Liver (tissue), 9 donors: ENCODE measurements around the gene APBB1. TPM values are rescaled to one million over a fixed set of nuclear protein-coding genes. Genes with fewer than 3 reads are reported as not detected.

Experiments
- DNase-seq: peaks from one replicate; pipeline ENCODE4 v3.0.0-alpha.2; 2017; ENCODE audit warnings: low spot score
- H3K27ac ChIP-seq, 2 donors: one replicate each; pipeline ENCODE4 v1.7.0; 2013; ENCODE audit warnings: inconsistent platforms in 2 of 2, low read length in 2 of 2, control low read depth in 1 of 2, low read depth in 1 of 2, mild to moderate bottlenecking in 1 of 2
- H3K27me3 ChIP-seq, 4 donors: one replicate each; pipeline versions ENCODE4 v1.6.1 to v1.7.0; 2013; ENCODE audit warnings: low read length in 3 of 4, inconsistent platforms in 1 of 4, mild to moderate bottlenecking in 1 of 4, moderate library complexity in 1 of 4; ENCODE audit not compliant: control insufficient read depth in 4 of 4, insufficient read depth in 4 of 4
- H3K36me3 ChIP-seq, 4 donors: one replicate each; pipeline versions ENCODE4 v1.6.1 to v1.7.0; 2013; ENCODE audit warnings: low read length in 3 of 4, mild to moderate bottlenecking in 3 of 4, low read depth in 1 of 4, moderate library complexity in 1 of 4; ENCODE audit not compliant: control insufficient read depth in 4 of 4, insufficient read depth in 3 of 4
- H3K4me1 ChIP-seq, 4 donors: one replicate each; pipeline versions ENCODE4 v1.6.1 to v1.7.0; 2013; ENCODE audit warnings: low read length in 3 of 4, mild to moderate bottlenecking in 3 of 4, moderate library complexity in 1 of 4; ENCODE audit not compliant: control insufficient read depth in 4 of 4, insufficient read depth in 4 of 4
- H3K4me3 ChIP-seq, 3 donors: one replicate each; pipeline versions ENCODE4 v1.6.1 to v1.7.0; 2013; ENCODE audit warnings: low read length in 3 of 3, control low read depth in 1 of 3, low read depth in 1 of 3, mild to moderate bottlenecking in 1 of 3
- H3K9ac ChIP-seq, 2 donors: one replicate each; pipeline ENCODE4 v1.7.0; 2013; ENCODE audit warnings: low read length in 2 of 2, mild to moderate bottlenecking in 2 of 2, moderate library complexity in 2 of 2, control low read depth in 1 of 2, low read depth in 1 of 2
- H3K9me3 ChIP-seq, 4 donors: one replicate each; pipeline versions ENCODE4 v1.6.1 to v1.7.0; 2013; ENCODE audit warnings: low read length in 3 of 4; ENCODE audit not compliant: control insufficient read depth in 4 of 4
- EGR1 ChIP-seq, 2 donors: IDR thresholded peaks; 2 replicates each; pipeline ENCODE4 v1.6.1; 2016 to 2018; ENCODE audit warnings: antibody characterized with exemption in 2 of 2, low read depth in 2 of 2
- FOXA1 ChIP-seq: IDR thresholded peaks from 2 replicates; pipeline ENCODE4 v1.6.1; 2016; ENCODE audit warnings: antibody characterized with exemption
- FOXA2 ChIP-seq: IDR thresholded peaks from 2 replicates; pipeline ENCODE4 v1.6.1; 2016; ENCODE audit warnings: antibody characterized with exemption
- GABPA ChIP-seq, 2 donors: IDR thresholded peaks in 1 of 2; conservative IDR thresholded peaks in 1 of 2; 2 replicates each; pipeline ENCODE4 v1.6.1; 2016; ENCODE audit warnings: antibody characterized with exemption in 2 of 2, mild to moderate bottlenecking in 1 of 2, moderate library complexity in 1 of 2
- HNF4A ChIP-seq, 2 donors: conservative IDR thresholded peaks; 2 replicates each; pipeline ENCODE4 v1.6.1; 2016; ENCODE audit warnings: antibody characterized with exemption in 2 of 2, mild to moderate bottlenecking in 2 of 2
- HNF4G ChIP-seq: IDR thresholded peaks from 2 replicates; pipeline ENCODE4 v1.6.1; 2016; ENCODE audit warnings: antibody characterized with exemption
- JUND ChIP-seq, 2 donors: IDR thresholded peaks; 2 replicates each; pipeline ENCODE4 v1.6.1; 2016; ENCODE audit warnings: antibody characterized with exemption in 2 of 2
- MAX ChIP-seq: IDR thresholded peaks from 2 replicates; pipeline ENCODE4 v1.6.1; 2016; ENCODE audit warnings: antibody characterized with exemption
- NR2F2 ChIP-seq: IDR thresholded peaks from 2 replicates; pipeline ENCODE4 v1.6.1; 2016; ENCODE audit warnings: antibody characterized with exemption
- REST ChIP-seq: IDR thresholded peaks from 2 replicates; pipeline ENCODE4 v1.6.1; 2016; ENCODE audit warnings: antibody characterized with exemption, mild to moderate bottlenecking
- SP1 ChIP-seq: IDR thresholded peaks from 2 replicates; pipeline ENCODE4 v1.6.1; 2018; ENCODE audit warnings: antibody characterized with exemption, mild to moderate bottlenecking
- TAF1 ChIP-seq: conservative IDR thresholded peaks from 2 replicates; pipeline ENCODE4 v1.6.1; 2016; ENCODE audit warnings: antibody characterized with exemption, mild to moderate bottlenecking
- YY1 ChIP-seq: IDR thresholded peaks from 2 replicates; pipeline ENCODE4 v1.6.1; 2016; ENCODE audit warnings: antibody characterized with exemption, mild to moderate bottlenecking
- ZBTB33 ChIP-seq: IDR thresholded peaks from 2 replicates; pipeline ENCODE4 v1.6.1; 2016; ENCODE audit warnings: antibody characterized with exemption
- WGBS: extraction: QIAGEN DNeasy Blood & Tissue Kit; methylation state at CpG from one replicate; pipeline ENCODE4 v1.1.7; 2013; 5-methylcytosine and 5-hydroxymethylcytosine counted together
- polyA plus RNA-seq, 2 donors: library from polyadenylated mRNA; stranded (reverse) in 1 of 2; unstranded in 1 of 2; fragments of 200-250 nt in 1 of 2; fragments of >200 nt in 1 of 2; fragmentation: Nextera tagmentation in 1 of 2; extraction: Ambion mirVana in 1 of 2; gene quantifications; one replicate each; pipeline versions ENCODE4 v1.2.1 to v1.2.3, GENCODE V29; 2013 to 2015
- total RNA-seq, 2 donors: library from RNA; depleted of rRNA; stranded (reverse); fragments of >200 nt; gene quantifications; one replicate each; pipeline ENCODE4 v1.2.3, GENCODE V29; 2014
- TF ChIP-seq, protein P1 (sequence below): fragments of 150-350 bp; IDR thresholded peaks from 2 replicates; pipeline ENCODE4 v1.5.1; 2017; ENCODE audit warnings: improper control_type of control experiment, low read depth, low read length; ENCODE audit not compliant: missing input control
- TF ChIP-seq, protein P2 (sequence below): IDR thresholded peaks from 2 replicates; pipeline ENCODE4 v1.6.1; 2016; ENCODE audit warnings: antibody characterized with exemption
- donor health status: healthy.
- donor health status: healthy.
- donor health status: healthy.
- donor health status: healthy.
- donor health status: healthy.

The APBB1 gene
- total and polyA plus RNA-seq, 4 donors: 2.5 to 8.6 (median 6.3) TPM

DNA sequence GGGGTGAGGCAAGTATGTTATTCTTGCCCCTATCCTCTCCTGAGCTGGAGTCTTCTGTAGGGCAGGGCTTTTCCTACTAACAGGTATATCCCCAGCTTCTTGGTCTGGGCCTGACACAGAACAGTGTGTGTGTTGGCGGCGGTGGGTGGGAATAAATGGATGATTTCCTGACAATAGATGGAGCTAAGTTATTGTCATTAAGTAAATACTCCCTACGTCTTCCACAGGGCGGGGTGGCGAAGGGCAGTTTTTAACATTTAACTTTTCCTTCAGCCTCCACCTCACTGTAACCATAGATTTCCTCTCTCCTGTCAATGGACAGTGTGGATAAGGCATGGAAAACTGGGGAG, 40.3 kb downstream of the APBB1 start:
- no peak for TF ChIP-seq REST
- TF ChIP-seq JUND (IDR thresholded peaks at IDR 0.05): no peak
- TF ChIP-seq FOXA2: no peak
- TF ChIP-seq HNF4G: no peak
- no peak for TF ChIP-seq GABPA (IDR thresholded peaks at IDR 0.05 in 1 of 2, conservative IDR thresholded peaks at IDR 0.05 in 1 of 2)
- no peaks in the 10 kb centered on the region for H3K4me1 ChIP-seq
- WGBS: 78% methylated on average over 5 of the region's 5 CpGs
- no peak overlapping the region for H3K9ac ChIP-seq
- no peaks in the 10 kb centered on the region for H3K9me3 ChIP-seq
- no peak for DNase-seq
- H3K27me3 ChIP-seq: no peaks in the 10 kb centered on the region
- H3K36me3 ChIP-seq: peaks cover 0 to 3% (median 0%) of the 10 kb centered on the region in 4 donors
- no peak overlapping the region for H3K27ac ChIP-seq
- no peak overlapping the region for H3K4me3 ChIP-seq

DNA sequence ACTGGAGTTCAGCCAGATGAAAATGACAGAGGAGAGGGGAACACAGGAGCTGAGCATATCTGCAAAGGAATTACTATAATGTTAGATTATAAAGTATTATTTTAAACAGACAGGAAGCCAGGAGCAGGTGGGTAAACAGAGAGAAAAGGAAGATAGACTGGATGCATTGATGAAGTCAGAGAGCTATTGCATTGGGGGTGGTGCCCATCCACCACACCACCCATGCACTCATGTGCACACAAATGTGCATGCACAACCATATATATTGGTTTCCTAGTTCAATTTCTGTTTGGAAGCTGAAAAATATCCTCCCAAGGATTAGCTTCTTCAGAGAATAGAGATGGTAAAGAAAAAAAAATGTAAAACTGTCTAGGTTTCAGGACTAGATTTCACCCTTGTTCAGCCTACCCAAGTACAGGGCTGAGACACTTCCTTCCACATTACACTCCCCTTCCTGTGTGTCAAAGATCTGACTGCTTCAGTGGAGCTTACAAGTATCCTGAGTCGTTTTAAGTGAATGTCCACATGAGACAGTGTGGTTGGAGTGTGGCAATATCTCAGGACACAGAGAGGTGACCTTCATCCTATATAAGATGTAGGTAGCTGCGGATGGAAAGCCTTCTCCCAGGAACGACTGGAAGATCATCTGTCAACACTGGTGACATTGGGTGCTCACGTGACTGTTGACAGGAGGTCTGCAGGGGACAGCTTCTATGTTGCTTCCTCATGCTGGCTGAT, 40.8 kb downstream of the APBB1 start:
- H3K27ac ChIP-seq: no peak overlapping the region
- 42% methylated on average over 4 of the region's 4 CpGs for WGBS
- H3K9me3 ChIP-seq: no peaks in the 10 kb centered on the region
- no peaks in the 10 kb centered on the region for H3K27me3 ChIP-seq
- TF ChIP-seq REST: no peak
- TF ChIP-seq, protein P1, sequence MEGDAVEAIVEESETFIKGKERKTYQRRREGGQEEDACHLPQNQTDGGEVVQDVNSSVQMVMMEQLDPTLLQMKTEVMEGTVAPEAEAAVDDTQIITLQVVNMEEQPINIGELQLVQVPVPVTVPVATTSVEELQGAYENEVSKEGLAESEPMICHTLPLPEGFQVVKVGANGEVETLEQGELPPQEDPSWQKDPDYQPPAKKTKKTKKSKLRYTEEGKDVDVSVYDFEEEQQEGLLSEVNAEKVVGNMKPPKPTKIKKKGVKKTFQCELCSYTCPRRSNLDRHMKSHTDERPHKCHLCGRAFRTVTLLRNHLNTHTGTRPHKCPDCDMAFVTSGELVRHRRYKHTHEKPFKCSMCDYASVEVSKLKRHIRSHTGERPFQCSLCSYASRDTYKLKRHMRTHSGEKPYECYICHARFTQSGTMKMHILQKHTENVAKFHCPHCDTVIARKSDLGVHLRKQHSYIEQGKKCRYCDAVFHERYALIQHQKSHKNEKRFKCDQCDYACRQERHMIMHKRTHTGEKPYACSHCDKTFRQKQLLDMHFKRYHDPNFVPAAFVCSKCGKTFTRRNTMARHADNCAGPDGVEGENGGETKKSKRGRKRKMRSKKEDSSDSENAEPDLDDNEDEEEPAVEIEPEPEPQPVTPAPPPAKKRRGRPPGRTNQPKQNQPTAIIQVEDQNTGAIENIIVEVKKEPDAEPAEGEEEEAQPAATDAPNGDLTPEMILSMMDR: no peak
- no peak for TF ChIP-seq HNF4G
- TF ChIP-seq MAX: no peak
- no peak for TF ChIP-seq FOXA1
- TF ChIP-seq EGR1 (IDR thresholded peaks at IDR 0.05; ENCODE audit: low read depth in 2 of 2): no peak
- no peak for TF ChIP-seq ZBTB33
- TF ChIP-seq NR2F2: no peak
- TF ChIP-seq YY1: no peak
- TF ChIP-seq, protein P2, sequence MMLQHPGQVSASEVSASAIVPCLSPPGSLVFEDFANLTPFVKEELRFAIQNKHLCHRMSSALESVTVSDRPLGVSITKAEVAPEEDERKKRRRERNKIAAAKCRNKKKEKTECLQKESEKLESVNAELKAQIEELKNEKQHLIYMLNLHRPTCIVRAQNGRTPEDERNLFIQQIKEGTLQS: no peak
- TF ChIP-seq HNF4A (conservative IDR thresholded peaks at IDR 0.05): no peak
- no peak for TF ChIP-seq TAF1
- no peak for TF ChIP-seq FOXA2
- no peak for TF ChIP-seq SP1
- no peak overlapping the region for H3K4me3 ChIP-seq
- H3K4me1 ChIP-seq: no peaks in the 10 kb centered on the region
- H3K9ac ChIP-seq: no peak overlapping the region
- H3K36me3 ChIP-seq: peaks cover 0 to 3% (median 0%) of the 10 kb centered on the region in 4 donors
- DNase-seq: no peak
